Progenitor cell of endocrine pancreas (in vitro differentiated cells): ENCODE data around the gene HLCS. TPM values are rescaled to one million over a fixed set of nuclear protein-coding genes. Genes with fewer than 3 reads are reported as not detected.

Source experiments
- DNase-seq: peaks from one replicate; pipeline ENCODE4 v3.0.0; 2021; ENCODE audit warnings: low spot score; ENCODE audit not compliant: unreplicated experiment
- H3K27ac Mint-ChIP-seq: 2 replicates; pipeline ENCODE4 v1.8.0; 2021; ENCODE audit warnings: mild to moderate bottlenecking, moderate library complexity, mixed read lengths
- H3K27me3 Mint-ChIP-seq: 2 replicates; pipeline ENCODE4 v1.8.0; 2021; ENCODE audit warnings: mixed read lengths
- H3K36me3 Mint-ChIP-seq: 2 replicates; pipeline ENCODE4 v1.8.0; 2022; ENCODE audit warnings: mixed read lengths; ENCODE audit not compliant: insufficient read depth
- H3K4me1 Mint-ChIP-seq: 2 replicates; pipeline ENCODE4 v1.8.0; 2021; ENCODE audit warnings: low read depth, mixed read lengths
- H3K4me3 Mint-ChIP-seq: 2 replicates; pipeline ENCODE4 v1.8.0; 2021; ENCODE audit warnings: low read depth, mild to moderate bottlenecking, moderate library complexity, mixed read lengths
- H3K9me3 Mint-ChIP-seq: 2 replicates; pipeline ENCODE4 v1.8.0; 2021; ENCODE audit warnings: low read depth, mixed read lengths
- total RNA-seq: library from RNA; stranded (reverse); gene quantifications from 2 replicates; pipeline ENCODE4 v1.2.1, GENCODE V29; 2021
- TF ChIP-seq, protein P1 (sequence below): fragments of 200-600 bp; sonication (generic); IDR thresholded peaks from one replicate; pipeline ENCODE4 v1.5.0; 2021; ENCODE audit warnings: antibody characterized with exemption, mild to moderate bottlenecking; ENCODE audit not compliant: unreplicated experiment

Gene HLCS
- total RNA-seq, 1 donor from 2014 or later, result 34.3 TPM

DNA sequence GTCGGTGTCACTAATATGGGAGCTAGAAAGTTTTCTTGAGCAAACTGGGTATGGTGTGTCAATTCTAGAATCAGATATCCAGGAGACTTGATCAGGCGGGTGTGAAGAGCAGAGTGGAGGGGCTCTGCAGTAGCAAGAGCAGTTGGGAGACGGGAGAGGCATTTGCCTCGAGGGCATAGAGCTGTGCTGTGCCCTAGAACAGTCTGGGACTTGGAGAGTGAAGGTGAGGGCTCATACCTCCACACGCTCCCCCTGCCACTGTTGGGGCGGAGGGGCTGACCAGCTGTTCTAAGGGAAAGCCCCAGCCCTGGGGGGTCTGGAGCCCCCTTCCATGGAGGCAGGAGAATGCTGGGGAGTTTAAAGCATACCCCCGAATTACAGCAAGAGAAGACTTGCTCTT lies 233.7 kb downstream of the HLCS start:
- Mint-ChIP-seq H3K27me3 (peaks cover 54% of the 10 kb centered on the region), H3K9me3 (no peaks in the 10 kb centered on the region), H3K4me3 (no peak overlapping the region), H3K27ac (no peak overlapping the region), H3K4me1 (peaks cover 5% of the 10 kb centered on the region), H3K36me3 (no peaks in the 10 kb centered on the region)
- TF ChIP-seq, protein P1, sequence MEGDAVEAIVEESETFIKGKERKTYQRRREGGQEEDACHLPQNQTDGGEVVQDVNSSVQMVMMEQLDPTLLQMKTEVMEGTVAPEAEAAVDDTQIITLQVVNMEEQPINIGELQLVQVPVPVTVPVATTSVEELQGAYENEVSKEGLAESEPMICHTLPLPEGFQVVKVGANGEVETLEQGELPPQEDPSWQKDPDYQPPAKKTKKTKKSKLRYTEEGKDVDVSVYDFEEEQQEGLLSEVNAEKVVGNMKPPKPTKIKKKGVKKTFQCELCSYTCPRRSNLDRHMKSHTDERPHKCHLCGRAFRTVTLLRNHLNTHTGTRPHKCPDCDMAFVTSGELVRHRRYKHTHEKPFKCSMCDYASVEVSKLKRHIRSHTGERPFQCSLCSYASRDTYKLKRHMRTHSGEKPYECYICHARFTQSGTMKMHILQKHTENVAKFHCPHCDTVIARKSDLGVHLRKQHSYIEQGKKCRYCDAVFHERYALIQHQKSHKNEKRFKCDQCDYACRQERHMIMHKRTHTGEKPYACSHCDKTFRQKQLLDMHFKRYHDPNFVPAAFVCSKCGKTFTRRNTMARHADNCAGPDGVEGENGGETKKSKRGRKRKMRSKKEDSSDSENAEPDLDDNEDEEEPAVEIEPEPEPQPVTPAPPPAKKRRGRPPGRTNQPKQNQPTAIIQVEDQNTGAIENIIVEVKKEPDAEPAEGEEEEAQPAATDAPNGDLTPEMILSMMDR, result no peak
- no peak for DNase-seq

DNA sequence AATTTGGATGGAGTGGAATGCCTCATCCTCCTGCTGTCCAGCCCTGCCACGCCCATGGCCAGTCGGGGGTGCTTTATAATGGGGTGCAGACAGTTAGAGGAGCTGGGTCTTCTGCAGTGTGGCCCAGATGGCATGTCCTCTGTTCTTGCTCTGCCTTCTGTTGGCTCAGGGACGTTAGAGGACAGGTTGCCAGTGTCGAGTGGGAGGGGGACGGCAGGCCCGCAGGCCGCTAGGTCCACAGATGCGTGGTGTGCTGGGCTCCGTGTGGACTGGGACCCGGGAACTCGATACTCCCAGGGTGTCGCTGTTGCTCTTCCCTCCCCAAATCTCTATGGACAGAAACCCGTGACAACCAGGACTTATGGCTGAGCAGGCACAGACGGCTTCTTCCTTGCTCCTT lies 234.3 kb downstream of the HLCS start:
- Mint-ChIP-seq H3K27ac (no peak overlapping the region), H3K36me3 (no peaks in the 10 kb centered on the region), H3K27me3 (peaks cover 59% of the 10 kb centered on the region), H3K4me1 (peaks cover 5% of the 10 kb centered on the region), H3K4me3 (no peak overlapping the region), H3K9me3 (no peaks in the 10 kb centered on the region)
- TF ChIP-seq, protein P1, result no peak
- DNase-seq, result no peak

DNA sequence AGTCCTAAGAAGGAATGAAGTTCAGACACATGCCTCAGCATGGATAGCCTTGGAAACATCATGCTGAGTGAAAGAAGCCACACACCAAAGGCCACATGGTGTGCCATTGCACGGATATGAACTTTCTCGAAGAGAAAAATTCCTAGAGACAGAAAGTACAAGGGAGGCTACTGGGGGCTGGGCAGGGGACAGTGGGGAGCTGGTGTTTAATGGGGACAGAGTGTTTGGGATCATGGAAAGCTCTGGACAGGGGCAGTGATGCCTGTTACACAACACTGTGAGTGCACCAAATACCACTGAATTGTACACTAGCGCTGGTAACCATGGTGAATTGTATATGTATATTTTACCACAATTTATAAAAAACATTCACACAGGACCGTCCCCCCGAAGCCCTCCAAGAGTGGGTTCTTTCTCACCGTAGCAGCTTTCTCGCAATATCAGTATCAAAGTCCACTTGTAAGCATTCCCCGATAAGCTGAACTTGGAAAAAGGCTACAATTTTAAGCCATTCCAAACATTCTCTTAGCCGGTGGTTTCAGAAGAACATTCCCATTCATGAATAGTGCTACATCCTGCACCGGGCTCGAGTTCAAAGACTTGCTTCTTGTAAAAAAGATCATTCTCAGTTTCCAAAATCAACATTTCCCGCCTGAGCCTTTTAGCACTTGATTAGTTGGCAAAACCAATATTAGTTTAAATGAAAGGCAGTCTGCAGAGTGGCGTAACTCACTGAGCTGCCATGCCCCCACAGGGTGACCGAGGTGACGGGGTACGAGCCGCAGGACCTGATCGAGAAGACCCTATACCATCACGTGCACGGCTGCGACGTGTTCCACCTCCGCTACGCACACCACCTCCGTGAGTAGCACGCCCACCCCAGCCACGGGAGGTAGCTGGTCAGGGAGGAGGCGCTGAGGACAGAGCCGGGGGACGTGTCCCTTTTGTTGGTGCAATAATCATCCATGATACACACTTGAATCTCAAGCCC lies 235.9 kb downstream of the HLCS start:
- Mint-ChIP-seq H3K4me3 (no peak overlapping the region), H3K27ac (no peak overlapping the region), H3K4me1 (peaks cover 5% of the 10 kb centered on the region), H3K36me3 (no peaks in the 10 kb centered on the region), H3K27me3 (peaks cover 54% of the 10 kb centered on the region), H3K9me3 (no peaks in the 10 kb centered on the region)
- TF ChIP-seq, protein P1, result no peak
- no peak for DNase-seq

DNA sequence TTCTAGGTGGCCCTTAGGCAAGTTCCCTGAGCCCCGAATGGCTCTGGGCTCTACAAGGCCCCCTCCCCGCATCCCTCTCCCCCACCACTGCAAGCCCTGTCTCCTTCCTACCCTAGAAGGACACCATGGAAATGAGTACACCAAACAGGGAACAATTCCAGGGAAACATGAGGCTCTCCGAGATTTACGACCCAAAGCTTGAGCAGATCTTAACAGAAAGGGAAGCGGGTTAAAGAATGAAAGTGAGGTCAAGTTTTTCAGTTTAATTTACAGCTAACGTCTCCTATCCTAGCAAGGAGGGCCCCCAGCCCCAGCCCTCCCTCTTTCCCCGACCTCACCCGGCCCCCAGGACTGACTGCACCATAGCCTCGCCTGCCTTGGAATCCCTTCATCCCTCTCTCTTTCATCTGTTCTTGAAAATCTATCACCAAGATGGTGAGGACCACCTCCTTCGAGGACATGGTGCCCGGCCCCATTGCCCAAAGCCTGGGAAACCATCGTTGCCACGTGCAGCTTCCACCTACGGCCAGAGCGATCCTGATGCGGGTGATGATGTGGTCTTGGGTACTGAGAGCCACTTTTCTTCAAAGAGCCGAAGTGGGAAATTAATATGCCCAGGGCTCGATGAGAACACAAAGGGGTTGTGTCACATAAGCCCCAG lies 237.0 kb downstream of the HLCS start:
- H3K9me3 Mint-ChIP-seq, result no peaks in the 10 kb centered on the region
- no peaks in the 10 kb centered on the region for H3K36me3 Mint-ChIP-seq
- TF ChIP-seq, protein P1, result no peak
- no peak overlapping the region for H3K27ac Mint-ChIP-seq
- peaks cover 5% of the 10 kb centered on the region for H3K4me1 Mint-ChIP-seq
- H3K27me3 Mint-ChIP-seq, result peaks cover 54% of the 10 kb centered on the region
- no peak for DNase-seq
- H3K4me3 Mint-ChIP-seq, result no peak overlapping the region

DNA sequence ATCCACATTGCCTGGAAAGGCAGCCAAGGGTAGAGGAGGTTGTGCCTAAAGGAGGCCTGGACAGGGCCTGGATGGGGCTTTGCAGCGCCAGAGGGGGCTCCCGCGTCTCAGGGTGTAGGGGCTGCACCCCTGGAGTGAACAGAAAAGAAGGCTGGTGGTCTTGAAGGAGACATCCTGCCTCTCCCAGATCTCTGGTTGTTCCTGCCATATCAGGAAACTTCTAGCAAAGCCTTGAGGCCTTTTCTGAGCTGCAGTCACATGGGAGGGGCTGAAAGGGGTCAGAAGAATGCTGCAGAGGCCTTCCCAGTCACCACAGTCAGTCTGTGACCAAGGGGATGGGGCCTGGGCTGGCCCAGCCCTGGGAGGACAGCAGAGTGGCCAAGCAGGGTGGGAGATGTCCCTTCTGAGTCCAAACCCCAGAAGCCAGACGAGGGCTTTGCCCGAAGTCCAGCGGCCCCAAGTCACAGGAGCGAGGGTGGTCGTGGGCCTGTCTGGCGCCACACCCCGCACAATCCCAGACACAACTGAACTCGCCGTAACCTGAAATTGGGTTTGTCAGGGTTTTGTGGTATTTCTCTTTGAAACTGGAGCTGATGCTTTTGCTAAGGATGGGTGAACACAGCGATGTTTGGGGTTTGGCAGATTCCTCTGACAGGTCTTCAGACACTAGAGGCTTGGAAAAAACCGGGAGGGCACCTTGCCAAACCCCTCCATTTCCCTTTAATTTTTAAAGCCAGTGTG lies 237.9 kb downstream of the HLCS start:
- Mint-ChIP-seq H3K36me3 (no peaks in the 10 kb centered on the region), H3K27me3 (peaks cover 58% of the 10 kb centered on the region), H3K9me3 (no peaks in the 10 kb centered on the region), H3K27ac (no peak overlapping the region), H3K4me3 (no peak overlapping the region), H3K4me1 (peaks cover 5% of the 10 kb centered on the region)
- TF ChIP-seq, protein P1, result no peak
- no peak for DNase-seq
